HepG2 (cell line): Measurements from ENCODE around the gene FEM1B. TPM values are rescaled to one million over a fixed set of nuclear protein-coding genes. Genes with fewer than 3 reads are reported as not detected.

ENCODE experiments used
- ATAC-seq: fragments of 200-7000 bp; cut with Tn5 transposase; 3 replicates; pipeline ENCODE4 v1.9.1; 2020; ENCODE audit warnings: mild to moderate bottlenecking, moderate library complexity
- BruUV-seq: library from RNA; stranded (reverse); fragments of 400-500 nt; replicated peaks from 2 replicates; lab custom pipeline; 2021; lab: Mats Ljungman, UMichigan
- CTCF ChIA-PET: fragments of 300-600 bp; formaldehyde crosslinking; extraction: SDS; loops from one replicate; lab custom pipeline; 2021; ENCODE audit warnings: low total read pairs, inconsistent platforms, low intra/inter-chr PET ratio; lab: Yijun Ruan, JAX
- POLR2A ChIA-PET: fragments of 350-600 bp; sonication (Branson Sonifier 250); formaldehyde crosslinking; loops from one replicate; lab custom pipeline; 2020; ENCODE audit warnings: antibody characterized with exemption, inconsistent platforms; lab: Yijun Ruan, JAX
- DNase-seq: peaks from one replicate; pipeline ENCODE4 v3.0.0-alpha.2; 2015; ENCODE audit warnings: low spot score
- FAIRE-seq: peaks from 3 replicates; lab custom pipeline; 2011; peaks lifted over from hg19 to GRCh38; lab: Jason Lieb, UNC
- H2AFZ ChIP-seq: one replicate; pipeline ENCODE4 v1.6.1; 2011; ENCODE audit warnings: low read length, inconsistent platforms
- H3K27ac ChIP-seq: fragments of 300-600 bp; 3 replicates; pipeline ENCODE4 v1.8.0; 2011; ENCODE audit warnings: mixed run types, mild to moderate bottlenecking, mixed read lengths, low read length, inconsistent platforms; ENCODE audit not compliant: insufficient read depth; ENCODE audit errors: extremely low read length
- H3K27me3 ChIP-seq, 2 experiments: fragments of 200-600 bp in 1 of 2; 2 replicates in 1 of 2; 3 replicates in 1 of 2; pipeline versions ENCODE4 v1.6.0 to v1.8.0; 2011; ENCODE audit warnings: low read length in 2 of 2, mild to moderate bottlenecking in 2 of 2, moderate library complexity in 2 of 2, inconsistent platforms in 1 of 2; ENCODE audit not compliant: insufficient read depth in 2 of 2, control insufficient read depth in 1 of 2
- H3K36me3 ChIP-seq, 2 experiments: fragments of 200-600 bp in 1 of 2; replicated peaks in 1 of 2; 2 replicates in 1 of 2; 3 replicates in 1 of 2; pipeline versions ENCODE4 v1.5.1 to v1.8.0; 2011; ENCODE audit warnings: low read length in 2 of 2, inconsistent platforms in 1 of 2; ENCODE audit not compliant: insufficient read depth in 2 of 2, control insufficient read depth in 1 of 2
- H3K4me1 ChIP-seq: 2 replicates; pipeline ENCODE4 v1.5.1; 2012; ENCODE audit warnings: low read length, inconsistent platforms; ENCODE audit not compliant: insufficient read depth
- H3K4me2 ChIP-seq: 2 replicates; pipeline ENCODE4 v1.6.0; 2011; ENCODE audit warnings: low read depth, low read length, inconsistent platforms
- H3K4me3 ChIP-seq, 3 experiments: fragments of 200-600 bp in 1 of 3; sonication (generic), shearing (Covaris generic) in 1 of 3; replicated peaks in 1 of 3; 2 replicates each; pipeline ENCODE4 v1.5.1; 2011 to 2016; ENCODE audit warnings: low read length in 3 of 3, inconsistent platforms in 2 of 3, low read depth in 2 of 3, mild to moderate bottlenecking in 2 of 3, control low read depth in 1 of 3, mixed read lengths in 1 of 3; ENCODE audit not compliant: insufficient read depth in 1 of 3
- H3K79me2 ChIP-seq: one replicate; pipeline ENCODE4 v1.6.1; 2011; ENCODE audit warnings: low read length, inconsistent platforms; ENCODE audit not compliant: insufficient read depth
- H3K9ac ChIP-seq: 2 replicates; pipeline ENCODE4 v1.6.0; 2011; ENCODE audit warnings: mild to moderate bottlenecking, low read depth, low read length, inconsistent platforms; ENCODE audit not compliant: insufficient read depth
- H3K9me3 ChIP-seq: 2 replicates; pipeline ENCODE4 v1.5.1; 2012; ENCODE audit warnings: mild to moderate bottlenecking, low read length
- H4K20me1 ChIP-seq: 2 replicates; pipeline ENCODE4 v1.6.0; 2011; ENCODE audit warnings: inconsistent platforms, mild to moderate bottlenecking, low read length, moderate library complexity; ENCODE audit not compliant: insufficient read depth
- ETV6 ChIP-seq: sonication (generic); formaldehyde crosslinking; conservative IDR thresholded peaks from 2 replicates; pipeline ENCODE4 v1.4.0; 2020; ENCODE audit warnings: missing genetic modification reagents
- HNF4A ChIP-seq: sonication (generic); formaldehyde crosslinking; IDR thresholded peaks from 2 replicates; pipeline ENCODE4 v1.4.0; 2020; ENCODE audit warnings: missing genetic modification reagents
- PTBP1 ChIP-seq: fragments of 200-400 bp; formaldehyde crosslinking; IDR thresholded peaks from 2 replicates; pipeline ENCODE4 v1.6.1; 2018; ENCODE audit warnings: low read length, low read depth; ENCODE audit not compliant: poor library complexity, severe bottlenecking
- TEAD2 ChIP-seq: sonication (generic); formaldehyde crosslinking; IDR thresholded peaks from 2 replicates; pipeline ENCODE4 v1.9.0; 2021; ENCODE audit warnings: missing genetic modification reagents
- ZFAT ChIP-seq: sonication (generic); formaldehyde crosslinking; conservative IDR thresholded peaks from 2 replicates; pipeline ENCODE4 v1.8.1; 2023; ENCODE audit warnings: missing genetic modification reagents, inconsistent platforms
- ZMYM3 ChIP-seq: sonication (generic); formaldehyde crosslinking; IDR thresholded peaks from 2 replicates; pipeline ENCODE4 v1.5.1; 2020; ENCODE audit warnings: mild to moderate bottlenecking, missing genetic modification reagents
- ZNF337 ChIP-seq: sonication (generic); formaldehyde crosslinking; IDR thresholded peaks from 2 replicates; pipeline ENCODE4 v1.5.1; 2020; ENCODE audit warnings: missing genetic modification reagents, low read depth, mild to moderate bottlenecking, borderline replicate concordance
- ZNF800 ChIP-seq: sonication (generic); formaldehyde crosslinking; IDR thresholded peaks from 2 replicates; pipeline ENCODE4 v1.4.0; 2020; ENCODE audit warnings: missing genetic modification reagents
- WGBS: methylation state at CpG from one replicate; pipeline ENCODE4 v1.1.6; 2017; ENCODE audit warnings: low lambda C conversion rate; 5-methylcytosine and 5-hydroxymethylcytosine counted together
- in situ Hi-C: cut with HindIII; loops from 2 replicates; pipeline ENCODE4 v1.10.0; 2017; ENCODE audit warnings: low pct_unique_long_range_greater_than_20kb; ENCODE audit not compliant: extremely low pct_ligation_motif_present
- intact Hi-C: fragments of 100-400 bp; cut with micrococcal nuclease; formaldehyde crosslinking; loops from one replicate; pipeline ENCODE4 v1.10.0; 2022; ENCODE audit not compliant: unreplicated experiment
- polyA plus RNA-seq, 8 experiments: library from polyadenylated mRNA; depleted of rRNA in 3 of 8; stranded (reverse) in 7 of 8; unstranded in 1 of 8; fragments of >200 nt; fragmentation: Illumina TruSeq in 4 of 8; extraction: Trizol in 4 of 8; gene quantifications; 2 replicates each; pipeline versions ENCODE4 v1.2.1 to v1.2.3, GENCODE V29; 2011 to 2016; ENCODE audit warnings: low read depth in 4 of 8, missing spikeins in 1 of 8, mixed read lengths in 1 of 8; ENCODE audit not compliant: insufficient read depth in 1 of 8
- total RNA-seq, 5 experiments: library from RNA; depleted of rRNA; stranded (reverse); fragments of >200 nt; fragmentation: Illumina TruSeq; extraction: Trizol; gene quantifications; 2 replicates each; pipeline ENCODE4 v1.2.3, GENCODE V29; 2016; ENCODE audit warnings: low read depth in 1 of 5
- TF ChIP-seq, protein P1 (sequence below): sonication (generic); formaldehyde crosslinking; IDR thresholded peaks from 2 replicates; pipeline ENCODE4 v1.8.1; 2023; ENCODE audit warnings: mild to moderate bottlenecking, missing genetic modification reagents, borderline replicate concordance

The FEM1B gene
- total and polyA plus RNA-seq, 2 of the 13 experiments (the other 11 are each of a cell fraction or from before 2014, with no cell fraction given): 38.1 to 40.0 TPM

GRCh38 chr15:68232937-68233336 is 44.6 kb upstream of the FEM1B start:
- peaks cover 66% of the 10 kb centered on the region for H3K4me1 ChIP-seq
- no peak overlapping the region for H3K9ac ChIP-seq
- ChIA-PET CTCF (no interaction called here), POLR2A (interaction anchor here (0.8 to 1.5 kb wide), 2 partner anchors 38 to 45 kb away, joined by 3 read pairs; partner anchors contain the start of gene FEM1B)
- 38% methylated on average over 6 of the region's 6 CpGs for WGBS
- no peak overlapping the region for H3K27ac ChIP-seq
- H4K20me1 ChIP-seq: no peaks in the 10 kb centered on the region; the same call in 1 of the 2 replicates
- DNase-seq: no peak
- H3K4me3 ChIP-seq: peak overlapping the region in 1 of 3 experiments; percentile 40; a peak in 1 of 6 replicates
- no TSS peak for BruUV-seq
- peaks cover 11% of the 10 kb centered on the region for H3K79me2 ChIP-seq
- in situ Hi-C loops (no loop called here), intact Hi-C loops (loop anchor here (5.0 kb wide), 1 partner anchor 44 kb away; the partner anchor contains the start of gene FEM1B)
- ATAC-seq: no peak
- H3K9me3 ChIP-seq: no peaks in the 10 kb centered on the region
- FAIRE-seq: no peak
- H3K36me3 ChIP-seq: no peaks in the 10 kb centered on the region; a peak in 1 of 5 replicates
- TF ChIP-seq ZMYM3 (CRISPR knock-in tag) (peak; percentile 2; the same call in 1 of the 2 replicates), HNF4A (CRISPR knock-in tag) (no peak), ZNF337 (CRISPR knock-in tag) (no peak)
- TF ChIP-seq, all 625 proteins: peak for 1
- H2AFZ ChIP-seq: no peak overlapping the region
- H3K4me2 ChIP-seq: peak overlapping the region; percentile 76
- peaks cover 0 to 7% of the 10 kb centered on the region in 2 experiments; a peak in 1 of 5 replicates for H3K27me3 ChIP-seq

DNA sequence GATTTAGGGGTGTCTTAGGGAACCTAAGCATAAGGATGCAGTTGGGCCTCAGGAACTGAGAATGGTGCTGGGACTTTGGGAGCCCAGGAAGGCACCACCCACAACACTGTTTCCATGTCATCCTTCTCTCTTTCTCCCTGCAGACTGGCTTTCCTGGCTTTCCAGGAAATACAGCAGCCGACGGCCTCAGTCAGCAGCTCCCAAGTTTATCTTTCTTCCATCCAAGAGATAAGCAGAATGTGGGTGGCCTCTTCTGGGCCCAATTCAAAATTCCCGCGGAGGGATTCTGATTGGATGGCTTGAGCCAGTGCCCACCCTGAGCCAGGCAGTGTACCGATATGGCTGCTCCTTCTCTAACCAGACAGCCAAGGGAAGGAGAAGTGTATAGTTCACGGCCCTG is 43.5 kb upstream of the FEM1B start:
- Histone ChIP-seq H2AFZ (peak overlapping the region; percentile 92), H3K27ac (no peak overlapping the region), H3K4me1 (peaks cover 55% of the 10 kb centered on the region), H3K79me2 (peaks cover under 1% of the 10 kb centered on the region), H3K4me3 (peak overlapping the region in 2 of 3 experiments; percentile 20 to 22; a peak in 2 of 6 replicates), H3K36me3 (no peaks in the 10 kb centered on the region), H3K27me3 (0 out of 5 replicates have a peak, but pooled peaks cover 0 to 7% of the 10 kb centered on the region in 2 experiments), H3K9me3 (no peaks in the 10 kb centered on the region), H3K9ac (no peak overlapping the region), H4K20me1 (no peaks in the 10 kb centered on the region), H3K4me2 (peak overlapping the region; percentile 76)
- no TSS peak for BruUV-seq
- ATAC-seq (no peak), FAIRE-seq (no peak), DNase-seq (no peak)
- in situ Hi-C loops: no loop called here
- ChIA-PET CTCF (no interaction called here), POLR2A (interaction anchor here (1.5 kb wide), 1 partner anchor 44 kb away, joined by 3 read pairs; the partner anchor contains the start of gene FEM1B)
- intact Hi-C loops: loop anchor here (5.0 kb wide), 1 partner anchor 43 kb away; the partner anchor contains the start of gene FEM1B
- WGBS: 0% methylated on average over 6 of the region's 6 CpGs
- TF ChIP-seq ZNF800 (CRISPR knock-in tag) (no peak), TEAD2 (no peak), ZFAT (CRISPR knock-in tag) (no peak), PTBP1 (no peak), ETV6 (no peak)
- TF ChIP-seq, protein P1, sequence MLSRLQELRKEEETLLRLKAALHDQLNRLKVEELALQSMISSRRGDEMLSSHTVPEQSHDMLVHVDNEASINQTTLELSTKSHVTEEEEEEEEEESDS (CRISPR knock-in tag): no peak
